Natural killer cell (primary cell): ENCODE data around the gene VAV3. TPM values are rescaled to one million over a fixed set of nuclear protein-coding genes. Genes with fewer than 3 reads are reported as not detected.
A peak's percentile ranks its signal among the peaks of the same experiment; 100 is the strongest.

Experiments used
- ATAC-seq, 3 donors: fragments of 150-1000 bp in 2 of 3; fragments of 200-7000 bp in 1 of 3; cut with Tn5 transposase; 1 replicate in 1 of 3; 2 replicates in 2 of 3; pipeline ENCODE4 v1.10.0; 2021; ENCODE audit warnings: mild to moderate bottlenecking in 2 of 3, moderate library complexity in 2 of 3
- DNase-seq, 2 donors: peaks; one replicate each; pipeline versions ENCODE4 v3.0.0 to v3.0.0-alpha.2; 2013 to 2021; ENCODE audit warnings: mixed read lengths in 1 of 2
- H3K27ac ChIP-seq: one replicate; pipeline ENCODE4 v1.5.1; 2013; ENCODE audit warnings: mild to moderate bottlenecking, low read length
- H3K27me3 ChIP-seq: one replicate; pipeline ENCODE4 v1.6.1; 2013; ENCODE audit warnings: low read length; ENCODE audit not compliant: control insufficient read depth, insufficient read depth
- H3K36me3 ChIP-seq: one replicate; pipeline ENCODE4 v1.6.1; 2013; ENCODE audit warnings: low read length; ENCODE audit not compliant: control insufficient read depth, insufficient read depth
- H3K4me1 ChIP-seq: one replicate; pipeline ENCODE4 v1.6.1; 2013; ENCODE audit warnings: low read length; ENCODE audit not compliant: control insufficient read depth, insufficient read depth
- H3K4me3 ChIP-seq: one replicate; pipeline ENCODE4 v1.5.1; 2013; ENCODE audit warnings: low read length
- H3K9me3 ChIP-seq: one replicate; pipeline ENCODE4 v1.6.1; 2013; ENCODE audit warnings: low read length; ENCODE audit not compliant: control insufficient read depth, insufficient read depth
- H3K27ac Mint-ChIP-seq, 2 donors: one replicate each; pipeline ENCODE4 v1.8.0; 2022; ENCODE audit warnings: mild to moderate bottlenecking in 2 of 2, mixed read lengths in 2 of 2, moderate library complexity in 1 of 2
- H3K27me3 Mint-ChIP-seq, 2 donors: one replicate each; pipeline ENCODE4 v1.8.0; 2022; ENCODE audit warnings: low read depth in 2 of 2, mixed read lengths in 2 of 2
- H3K36me3 Mint-ChIP-seq: one replicate; pipeline ENCODE4 v1.8.0; 2022; ENCODE audit warnings: mixed read lengths
- H3K4me1 Mint-ChIP-seq, 2 donors: one replicate each; pipeline ENCODE4 v1.8.0; 2022; ENCODE audit warnings: mixed read lengths in 2 of 2
- H3K4me3 Mint-ChIP-seq: one replicate; pipeline ENCODE4 v1.8.0; 2022; ENCODE audit warnings: mild to moderate bottlenecking, moderate library complexity, mixed read lengths
- H3K9me3 Mint-ChIP-seq, 2 donors: one replicate each; pipeline ENCODE4 v1.8.0; 2022; ENCODE audit warnings: mixed read lengths in 2 of 2
- CTCF ChIP-seq: fragments of 200-600 bp; IDR thresholded peaks from one replicate; pipeline ENCODE4 v1.8.0; 2022; ENCODE audit warnings: antibody characterized with exemption
- WGBS: methylation state at CpG from one replicate; pipeline ENCODE4 v1.1.7; 2013; ENCODE audit warnings: missing lambda C conversion rate; ENCODE audit not compliant: insufficient coverage; 5-methylcytosine and 5-hydroxymethylcytosine counted together
- intact Hi-C: fragments of 100-400 bp; cut with micrococcal nuclease; formaldehyde crosslinking; loops from one replicate; pipeline ENCODE4 v1.14.2; 2022
- total RNA-seq, 4 donors: library from RNA; stranded (reverse); fragments of 120-200 nt in 1 of 4; gene quantifications; one replicate each; pipeline versions ENCODE4 v1.2.3 to v1.2.4, GENCODE V29; 2013 to 2022

Gene VAV3
- total RNA-seq, 3 donors from 2014 or later (not counting 1 experiment from before 2014, with no cell fraction given) = 95.8 to 101 (median 96.6) TPM

GRCh38 chr1:107953556-107953955 is 11.4 kb downstream of the VAV3 start:
- H3K27ac ChIP-seq = no peak overlapping the region
- intact Hi-C loops = loop anchor here (5.0 kb wide), 1 partner anchor 51 kb away; no protein-coding TSS in a partner anchor
- H3K4me3 ChIP-seq = no peak overlapping the region
- Mint-ChIP-seq H3K9me3 (no peaks in the 10 kb centered on the region), H3K27me3 (no peaks in the 10 kb centered on the region), H3K4me1 (no peaks in the 10 kb centered on the region), H3K4me3 (no peak overlapping the region), H3K27ac (no peak overlapping the region), H3K36me3 (no peaks in the 10 kb centered on the region)
- H3K4me1 ChIP-seq = peaks cover 40% of the 10 kb centered on the region
- 79% methylated on average over 3 of the region's 3 CpGs for WGBS
- H3K9me3 ChIP-seq = no peaks in the 10 kb centered on the region
- no peak for TF ChIP-seq CTCF
- ATAC-seq (no peak), DNase-seq (no peak)
- H3K36me3 ChIP-seq = no peaks in the 10 kb centered on the region
- no peaks in the 10 kb centered on the region for H3K27me3 ChIP-seq

GRCh38 chr1:107952989-107953388 is 12.0 kb downstream of the VAV3 start:
- Histone ChIP-seq H3K4me3 (no peak overlapping the region), H3K9me3 (no peaks in the 10 kb centered on the region), H3K36me3 (no peaks in the 10 kb centered on the region), H3K4me1 (peaks cover 42% of the 10 kb centered on the region), H3K27ac (no peak overlapping the region), H3K27me3 (no peaks in the 10 kb centered on the region)
- Mint-ChIP-seq H3K27ac (no peak overlapping the region), H3K36me3 (no peaks in the 10 kb centered on the region), H3K4me1 (peaks cover 0 to 3% of the 10 kb centered on the region in 2 donors), H3K4me3 (no peak overlapping the region), H3K9me3 (no peaks in the 10 kb centered on the region), H3K27me3 (no peaks in the 10 kb centered on the region)
- ATAC-seq = no peak
- WGBS = 13% methylated on average over 2 of the region's 2 CpGs
- no peak for DNase-seq
- TF ChIP-seq CTCF = no peak
- intact Hi-C loops = loop anchor here (5.0 kb wide), 1 partner anchor 51 kb away; no protein-coding TSS in a partner anchor

GRCh38 chr1:107950464-107950863 is 14.5 kb downstream of the VAV3 start:
- ATAC-seq (peak; percentile 35 to 59 (median 48)), DNase-seq (peak in 1 of 2 donors; percentile 19)
- no peaks in the 10 kb centered on the region for H3K27me3 ChIP-seq
- Mint-ChIP-seq H3K27me3 (no peaks in the 10 kb centered on the region), H3K36me3 (no peaks in the 10 kb centered on the region), H3K27ac (peak overlapping the region; percentile 29 to 84), H3K4me1 (peaks cover 18 to 28% of the 10 kb centered on the region in 2 donors), H3K4me3 (peak overlapping the region; percentile 5), H3K9me3 (no peaks in the 10 kb centered on the region)
- WGBS = 39% methylated on average over 3 of the region's 3 CpGs
- no peak for TF ChIP-seq CTCF
- no peaks in the 10 kb centered on the region for H3K36me3 ChIP-seq
- H3K27ac ChIP-seq = no peak overlapping the region
- peaks cover 34% of the 10 kb centered on the region for H3K4me1 ChIP-seq
- no peak overlapping the region for H3K4me3 ChIP-seq
- intact Hi-C loops = loop anchor here (5.0 kb wide), 1 partner anchor 48 kb away; no protein-coding TSS in a partner anchor
- H3K9me3 ChIP-seq = no peaks in the 10 kb centered on the region
